Caco-2 (cell line): ENCODE data around the gene CAPN2. TPM values are rescaled to one million over a fixed set of nuclear protein-coding genes. Genes with fewer than 3 reads are reported as not detected.
"Not testable (repeated sequence)": the region's sequence is repeated elsewhere in the genome, so short reads cannot be mapped to it uniquely, and the experiment has no call there.

Experiments used
- BruUV-seq: library from RNA; stranded (reverse); fragments of 400-500 nt; replicated peaks from 2 replicates; lab custom pipeline; 2021; lab: Mats Ljungman, UMichigan
- CTCF ChIA-PET: fragments of 300-600 bp; sonication (Branson Sonifier 250); formaldehyde crosslinking; loops from one replicate; lab custom pipeline; 2022; ENCODE audit warnings: antibody characterized with exemption; lab: Charles Lee
- POLR2A ChIA-PET: fragments of 300-600 bp; sonication (Branson Sonifier 250); formaldehyde crosslinking; loops from one replicate; lab custom pipeline; 2022; ENCODE audit warnings: antibody characterized with exemption; lab: Charles Lee
- DNase-seq, 2 experiments: peaks; one replicate each; pipeline versions ENCODE4 v3.0.0 to v3.0.0-alpha.2; 2020 to 2022
- H3K27me3 ChIP-seq: replicated peaks from 2 replicates; pipeline ENCODE4 v1.6.0; 2011; ENCODE audit warnings: low read length; ENCODE audit not compliant: control insufficient read depth, insufficient read depth
- H3K36me3 ChIP-seq: 2 replicates; pipeline ENCODE4 v1.5.1; 2011; ENCODE audit warnings: low read length; ENCODE audit not compliant: control insufficient read depth, insufficient read depth
- H3K4me1 ChIP-seq: fragments of 250-450 bp; sonication (Bioruptor Pico); 2 replicates; pipeline ENCODE4 v1.5.1; 2020; ENCODE audit warnings: mild to moderate bottlenecking
- H3K4me3 ChIP-seq: 2 replicates; pipeline ENCODE4 v1.5.1; 2011; ENCODE audit warnings: low read depth, mild to moderate bottlenecking, control low read depth, low read length
- H3K9me3 ChIP-seq: fragments of 250-450 bp; sonication (Bioruptor Pico); 2 replicates; pipeline ENCODE4 v1.5.1; 2020; ENCODE audit warnings: mild to moderate bottlenecking, moderate library complexity
- H3K27ac Mint-ChIP-seq: one replicate; pipeline ENCODE4 v1.8.0; 2022; ENCODE audit warnings: mixed read lengths; ENCODE audit not compliant: unreplicated experiment
- H3K27me3 Mint-ChIP-seq: one replicate; pipeline ENCODE4 v1.8.0; 2022; ENCODE audit warnings: mixed read lengths; ENCODE audit not compliant: insufficient read depth, unreplicated experiment
- H3K36me3 Mint-ChIP-seq: one replicate; pipeline ENCODE4 v1.8.0; 2022; ENCODE audit warnings: mild to moderate bottlenecking, mixed read lengths; ENCODE audit not compliant: insufficient read depth, unreplicated experiment
- H3K4me1 Mint-ChIP-seq: one replicate; pipeline ENCODE4 v1.8.0; 2022; ENCODE audit warnings: low read depth, mixed read lengths; ENCODE audit not compliant: unreplicated experiment
- H3K4me3 Mint-ChIP-seq: one replicate; pipeline ENCODE4 v1.8.0; 2022; ENCODE audit warnings: mild to moderate bottlenecking, moderate library complexity, mixed read lengths; ENCODE audit not compliant: unreplicated experiment
- H3K9me3 Mint-ChIP-seq: one replicate; pipeline ENCODE4 v1.8.0; 2022; ENCODE audit warnings: mixed read lengths; ENCODE audit not compliant: unreplicated experiment
- intact Hi-C: fragments of 100-400 bp; cut with micrococcal nuclease; formaldehyde crosslinking; loops from one replicate; pipeline ENCODE4 v1.10.0; 2022; ENCODE audit not compliant: unreplicated experiment
- total RNA-seq: library from RNA; stranded (reverse); gene quantifications from 2 replicates; pipeline ENCODE4 v1.2.3, GENCODE V29; 2022
- TF ChIP-seq, protein P1 (sequence below), 2 experiments: fragments of 200-600 bp in 1 of 2; IDR thresholded peaks; 1 replicate in 1 of 2; 2 replicates in 1 of 2; pipeline versions ENCODE4 v1.5.1 to v1.8.0; 2011 to 2022; ENCODE audit warnings: antibody characterized with exemption in 1 of 2, control low read depth in 1 of 2, inconsistent platforms in 1 of 2, low read depth in 1 of 2, low read length in 1 of 2, mild to moderate bottlenecking in 1 of 2, moderate library complexity in 1 of 2; ENCODE audit not compliant: insufficient read depth in 1 of 2, severe bottlenecking in 1 of 2, unreplicated experiment in 1 of 2

CAPN2 gene
- total RNA-seq, 1 experiment from 2014 or later = 157 TPM

DNA sequence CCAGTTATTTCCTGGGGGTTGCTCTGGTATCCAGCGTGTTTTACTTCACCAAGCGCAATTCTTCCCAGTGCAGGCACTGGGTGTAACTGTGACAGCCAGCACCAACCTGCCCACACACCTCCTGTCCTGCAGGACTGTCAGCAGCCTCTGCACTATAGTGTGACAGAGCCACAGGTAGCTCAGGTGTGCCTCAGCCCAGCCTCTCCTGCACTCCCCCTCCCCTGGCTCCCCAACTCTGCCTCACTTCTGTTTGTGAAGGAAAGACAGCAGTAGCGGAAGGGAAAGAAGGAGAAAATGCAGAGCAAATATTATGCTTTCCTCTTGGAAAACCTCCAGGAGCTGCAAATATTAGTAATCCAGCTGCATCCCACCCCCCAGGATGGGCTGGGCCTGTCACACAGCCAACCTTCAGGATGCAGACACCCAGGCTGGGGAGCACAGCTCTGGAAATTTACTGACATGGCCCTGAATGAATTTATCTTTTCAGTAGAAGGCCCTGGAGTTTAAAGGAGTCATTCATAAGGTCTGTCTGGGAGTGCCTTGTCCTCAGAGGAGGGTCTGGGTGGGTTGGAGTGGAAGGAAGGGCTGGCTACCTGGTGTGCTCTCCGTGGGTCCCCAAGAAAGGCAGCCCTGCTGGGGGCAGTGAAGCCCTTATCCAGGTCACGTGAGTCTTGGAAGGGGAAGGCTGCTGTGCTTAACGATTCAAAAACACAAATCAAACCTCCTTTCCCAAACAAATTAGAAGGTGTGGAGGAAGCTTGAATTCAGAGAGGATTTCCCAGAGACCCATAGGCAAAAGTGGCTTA is 20.9 kb downstream of the CAPN2 start:
- Histone ChIP-seq H3K4me1 (peaks cover 42% of the 10 kb centered on the region), H3K27me3 (no peaks in the 10 kb centered on the region), H3K36me3 (no peaks in the 10 kb centered on the region), H3K4me3 (no peak overlapping the region), H3K9me3 (no peaks in the 10 kb centered on the region)
- H3K27me3 Mint-ChIP-seq = no peaks in the 10 kb centered on the region
- H3K9me3 Mint-ChIP-seq = peaks cover 7% of the 10 kb centered on the region
- no peak overlapping the region for H3K4me3 Mint-ChIP-seq
- POLR2A ChIA-PET = no interaction called here
- H3K27ac Mint-ChIP-seq = peak overlapping the region; percentile 25
- H3K36me3 Mint-ChIP-seq = peaks cover 49% of the 10 kb centered on the region
- CTCF ChIA-PET = no interaction called here
- no TSS peak for BruUV-seq
- no peak for DNase-seq
- intact Hi-C loops = no loop called here
- H3K4me1 Mint-ChIP-seq = peaks cover 37% of the 10 kb centered on the region
- TF ChIP-seq, protein P1, sequence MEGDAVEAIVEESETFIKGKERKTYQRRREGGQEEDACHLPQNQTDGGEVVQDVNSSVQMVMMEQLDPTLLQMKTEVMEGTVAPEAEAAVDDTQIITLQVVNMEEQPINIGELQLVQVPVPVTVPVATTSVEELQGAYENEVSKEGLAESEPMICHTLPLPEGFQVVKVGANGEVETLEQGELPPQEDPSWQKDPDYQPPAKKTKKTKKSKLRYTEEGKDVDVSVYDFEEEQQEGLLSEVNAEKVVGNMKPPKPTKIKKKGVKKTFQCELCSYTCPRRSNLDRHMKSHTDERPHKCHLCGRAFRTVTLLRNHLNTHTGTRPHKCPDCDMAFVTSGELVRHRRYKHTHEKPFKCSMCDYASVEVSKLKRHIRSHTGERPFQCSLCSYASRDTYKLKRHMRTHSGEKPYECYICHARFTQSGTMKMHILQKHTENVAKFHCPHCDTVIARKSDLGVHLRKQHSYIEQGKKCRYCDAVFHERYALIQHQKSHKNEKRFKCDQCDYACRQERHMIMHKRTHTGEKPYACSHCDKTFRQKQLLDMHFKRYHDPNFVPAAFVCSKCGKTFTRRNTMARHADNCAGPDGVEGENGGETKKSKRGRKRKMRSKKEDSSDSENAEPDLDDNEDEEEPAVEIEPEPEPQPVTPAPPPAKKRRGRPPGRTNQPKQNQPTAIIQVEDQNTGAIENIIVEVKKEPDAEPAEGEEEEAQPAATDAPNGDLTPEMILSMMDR (IDR thresholded peaks at IDR 0.05; ENCODE audit: insufficient read depth in 1 of 2, low read depth in 1 of 2, low read length in 1 of 2, severe bottlenecking in 1 of 2, unreplicated experiment in 1 of 2) = no peak

DNA sequence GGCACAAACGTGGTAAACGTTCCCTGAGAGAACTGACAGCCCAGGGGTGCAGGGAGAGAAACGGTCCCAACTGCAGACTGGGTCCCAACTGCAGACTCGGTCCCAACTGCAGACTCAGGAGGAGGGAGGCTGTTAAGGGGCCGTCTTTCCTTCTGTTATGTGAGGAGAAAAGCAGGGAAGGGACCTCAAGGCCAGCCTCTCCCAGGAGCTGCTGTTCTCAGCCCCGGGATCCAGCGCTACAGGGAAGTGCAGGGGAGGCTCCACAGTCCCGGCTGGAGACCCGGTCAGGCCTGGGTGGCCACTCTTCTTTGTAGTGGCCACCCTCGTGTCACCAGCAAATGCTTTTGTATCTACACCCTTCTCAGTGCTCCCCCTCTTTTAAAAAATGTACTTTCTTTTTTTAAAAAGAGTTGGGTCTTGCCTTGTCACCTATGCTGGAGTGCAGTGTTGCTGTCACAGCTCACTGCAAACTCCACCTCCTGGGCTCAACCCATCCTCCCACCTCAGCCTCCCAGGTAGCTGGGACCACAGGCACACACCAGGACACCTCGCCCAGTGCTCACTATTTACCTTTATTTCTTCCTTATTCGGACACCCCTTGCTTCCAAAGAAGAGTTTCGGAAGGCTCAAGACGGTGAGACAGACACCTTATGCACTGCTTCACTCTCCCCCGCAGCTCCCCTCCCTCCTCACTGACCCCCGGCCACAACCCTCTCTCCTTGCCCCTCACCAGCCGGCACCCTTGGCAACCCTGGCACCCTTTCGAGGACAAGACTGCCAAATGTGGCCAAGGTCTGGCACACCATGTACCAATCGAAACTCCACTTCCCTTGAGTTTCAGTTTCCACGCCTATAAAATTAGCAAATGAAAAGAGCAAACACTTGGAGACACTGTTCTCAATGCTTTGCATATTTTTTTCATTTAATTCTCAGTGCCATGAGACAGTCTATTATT is 21.8 kb downstream of the CAPN2 start:
- H3K36me3 ChIP-seq = no peaks in the 10 kb centered on the region; the same call in 1 of the 2 replicates
- H3K27me3 ChIP-seq = no peaks in the 10 kb centered on the region
- H3K9me3 ChIP-seq = no peaks in the 10 kb centered on the region
- BruUV-seq = no TSS peak
- ChIA-PET CTCF (no interaction called here), POLR2A (no interaction called here)
- Mint-ChIP-seq H3K9me3 (peaks cover 2% of the 10 kb centered on the region), H3K36me3 (peaks cover 49% of the 10 kb centered on the region), H3K4me3 (no peak overlapping the region), H3K27me3 (no peaks in the 10 kb centered on the region), H3K4me1 (peaks cover 47% of the 10 kb centered on the region), H3K27ac (peak overlapping the region; percentile 43)
- DNase-seq = no peak
- TF ChIP-seq, protein P1 (IDR thresholded peaks at IDR 0.05; ENCODE audit: insufficient read depth in 1 of 2, low read depth in 1 of 2, low read length in 1 of 2, severe bottlenecking in 1 of 2, unreplicated experiment in 1 of 2) = no peak
- intact Hi-C loops = no loop called here
- H3K4me1 ChIP-seq = peaks cover 52% of the 10 kb centered on the region
- H3K4me3 ChIP-seq = no peak overlapping the region

DNA sequence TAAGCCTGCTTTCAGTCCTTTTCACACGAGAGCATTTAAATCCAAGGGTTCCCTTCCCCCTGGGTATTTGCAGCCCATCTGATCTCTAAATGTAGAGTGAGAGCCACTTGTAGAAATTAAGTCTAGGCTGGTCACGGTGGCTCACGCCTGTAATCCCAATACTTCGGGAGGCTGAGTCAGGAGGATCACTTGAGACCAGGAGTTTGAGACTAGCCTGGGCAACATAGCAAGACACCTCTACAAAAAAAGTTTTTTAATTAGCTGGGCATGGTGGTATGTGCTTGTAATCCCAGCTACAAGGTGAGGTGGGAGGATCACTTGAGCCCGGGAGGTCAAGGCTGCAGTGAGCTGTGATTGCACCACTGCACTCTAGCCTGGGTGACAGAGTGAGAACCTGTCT is 24.3 kb downstream of the CAPN2 start:
- Mint-ChIP-seq H3K36me3 (peaks cover 42% of the 10 kb centered on the region), H3K4me1 (peaks cover 40% of the 10 kb centered on the region), H3K27ac (peak overlapping the region; percentile 30)
- H3K27me3 ChIP-seq, H3K9me3 Mint-ChIP-seq, DNase-seq, H3K4me3 ChIP-seq, intact Hi-C loops, CTCF ChIA-PET, H3K27me3 Mint-ChIP-seq, H3K36me3 ChIP-seq, H3K4me3 Mint-ChIP-seq, H3K9me3 ChIP-seq, POLR2A ChIA-PET, BruUV-seq: not testable (repeated sequence)
- peaks cover 63% of the 10 kb centered on the region for H3K4me1 ChIP-seq
